SK-N-SH treated with all-trans-retinoic acid at 6 μM for 48 hours (cell line): Measurements from ENCODE around the gene CPNE4.

Experiments
- ATAC-seq: fragments of 200-7000 bp; cut with Tn5 transposase; 3 replicates; pipeline ENCODE4 v1.9.1; 2020; ENCODE audit warnings: mild to moderate bottlenecking, moderate library complexity
- ARNTL ChIP-seq: fragments of 450-650 bp; formaldehyde crosslinking; IDR thresholded peaks from 2 replicates; pipeline ENCODE4 v1.5.0; 2020; ENCODE audit warnings: low read depth, mild to moderate bottlenecking, moderate library complexity, borderline replicate concordance
- BACH2 ChIP-seq: fragments of 250-450 bp; sonication (Bioruptor Pico); IDR thresholded peaks from 2 replicates; pipeline ENCODE4 v1.9.0; 2021; ENCODE audit warnings: mild to moderate bottlenecking, borderline replicate concordance
- CSDC2 ChIP-seq: fragments of 250-450 bp; sonication (Bioruptor Pico); IDR thresholded peaks from 2 replicates; pipeline ENCODE4 v1.5.0; 2020; ENCODE audit warnings: mild to moderate bottlenecking, moderate library complexity
- ESRRG ChIP-seq: fragments of 250-450 bp; sonication (Bioruptor Pico); IDR thresholded peaks from 2 replicates; pipeline ENCODE4 v1.6.1; 2021; ENCODE audit warnings: mild to moderate bottlenecking
- GLIS3 ChIP-seq: fragments of 250-450 bp; sonication (Bioruptor Pico); IDR thresholded peaks from 2 replicates; pipeline ENCODE4 v1.5.0; 2020; ENCODE audit warnings: mild to moderate bottlenecking, moderate library complexity
- ISL1 ChIP-seq: fragments of 250-450 bp; sonication (Bioruptor Pico); IDR thresholded peaks from 2 replicates; pipeline ENCODE4 v2.1.2; 2022; ENCODE audit warnings: mild to moderate bottlenecking, moderate library complexity
- OSR1 ChIP-seq: fragments of 250-450 bp; sonication (Bioruptor Pico); IDR thresholded peaks from 2 replicates; pipeline ENCODE4 v1.8.0; 2022; ENCODE audit warnings: moderate library complexity, mild to moderate bottlenecking, inconsistent platforms
- PPARA ChIP-seq: fragments of 250-450 bp; sonication (Bioruptor Pico); IDR thresholded peaks from 2 replicates; pipeline ENCODE4 v1.5.0; 2020; ENCODE audit warnings: mild to moderate bottlenecking, borderline replicate concordance
- SNAI2 ChIP-seq: fragments of 250-450 bp; sonication (Bioruptor Pico); IDR thresholded peaks from 2 replicates; pipeline ENCODE4 v1.5.0; 2020; ENCODE audit warnings: mild to moderate bottlenecking, moderate library complexity
- TCF4 ChIP-seq: fragments of 250-450 bp; sonication (Bioruptor Pico); IDR thresholded peaks from 2 replicates; pipeline ENCODE4 v1.8.0; 2021; ENCODE audit warnings: mild to moderate bottlenecking, moderate library complexity, borderline replicate concordance
- TOX ChIP-seq: fragments of 250-450 bp; sonication (Bioruptor Pico); IDR thresholded peaks from 2 replicates; pipeline ENCODE4 v1.8.0; 2021; ENCODE audit warnings: mild to moderate bottlenecking, moderate library complexity, borderline replicate concordance
- ZFP3 ChIP-seq: fragments of 250-450 bp; sonication (Bioruptor Pico); IDR thresholded peaks from 2 replicates; pipeline ENCODE4 v1.5.0; 2020; ENCODE audit warnings: mild to moderate bottlenecking, moderate library complexity
- ZFP30 ChIP-seq: fragments of 450-650 bp; formaldehyde crosslinking; IDR thresholded peaks from 2 replicates; pipeline ENCODE4 v1.5.0; 2022; ENCODE audit warnings: mild to moderate bottlenecking, moderate library complexity
- ZNF565 ChIP-seq: fragments of 450-650 bp; formaldehyde crosslinking; conservative IDR thresholded peaks from 2 replicates; pipeline ENCODE4 v1.5.0; 2020; ENCODE audit warnings: low read depth, mild to moderate bottlenecking, moderate library complexity
- ZNF70 ChIP-seq: fragments of 450-650 bp; formaldehyde crosslinking; IDR thresholded peaks from 2 replicates; pipeline ENCODE4 v1.5.0; 2020; ENCODE audit warnings: mild to moderate bottlenecking, moderate library complexity
- ZNF8 ChIP-seq: fragments of 450-650 bp; formaldehyde crosslinking; IDR thresholded peaks from 2 replicates; pipeline ENCODE4 v1.5.0; 2020; ENCODE audit warnings: mild to moderate bottlenecking, moderate library complexity
- TF ChIP-seq, protein P1 (sequence below): fragments of 250-450 bp; sonication (Bioruptor Pico); IDR thresholded peaks from 2 replicates; pipeline ENCODE4 v1.5.1; 2021; ENCODE audit warnings: mild to moderate bottlenecking, moderate library complexity
- TF ChIP-seq, protein P2 (sequence below): fragments of 250-450 bp; sonication (Bioruptor Pico); IDR thresholded peaks from 2 replicates; pipeline ENCODE4 v1.5.1; 2020; ENCODE audit warnings: low read depth, mild to moderate bottlenecking, moderate library complexity
- TF ChIP-seq, protein P3 (sequence below): fragments of 250-450 bp; sonication (Bioruptor Pico); IDR thresholded peaks from 2 replicates; pipeline ENCODE4 v1.8.0; 2021; ENCODE audit warnings: low read depth, mild to moderate bottlenecking, moderate library complexity, borderline replicate concordance
- TF ChIP-seq, protein P4 (sequence below): fragments of 250-450 bp; sonication (Bioruptor Pico); IDR thresholded peaks from 2 replicates; pipeline ENCODE4 v1.5.0; 2020; ENCODE audit warnings: mild to moderate bottlenecking, moderate library complexity

Gene CPNE4

DNA sequence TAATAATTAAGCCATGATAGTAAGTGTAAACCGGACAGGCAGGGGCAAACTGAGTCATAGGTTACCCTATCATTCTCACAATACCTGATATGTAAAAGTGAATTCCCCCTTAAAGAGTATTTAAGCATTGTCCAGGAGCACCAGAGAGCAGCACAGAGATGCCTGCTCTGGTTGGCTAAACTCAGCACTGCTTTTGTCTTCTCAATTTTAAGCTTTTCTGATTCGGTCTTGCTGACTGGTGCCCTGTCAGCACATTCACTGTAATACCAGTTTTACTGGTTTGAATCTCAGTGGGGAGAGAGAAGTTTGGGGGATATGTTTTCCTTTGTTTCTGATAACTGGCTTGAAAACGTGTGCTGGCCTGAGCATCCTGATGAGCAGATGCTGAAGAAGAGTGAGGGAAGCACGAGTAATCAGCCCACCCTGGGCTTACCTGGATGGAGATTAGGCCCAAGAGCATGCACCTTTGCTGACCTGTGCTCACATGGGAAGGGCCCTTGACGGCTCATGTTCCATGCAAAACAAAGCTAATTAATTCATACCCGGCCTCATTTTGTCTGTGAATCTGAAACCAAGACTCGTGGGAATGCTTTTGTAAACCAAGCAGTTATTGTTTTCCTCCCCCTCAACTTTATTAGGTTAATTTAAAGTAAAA, 323.6 kb downstream of the CPNE4 start (continued):
- TF ChIP-seq, protein P1, sequence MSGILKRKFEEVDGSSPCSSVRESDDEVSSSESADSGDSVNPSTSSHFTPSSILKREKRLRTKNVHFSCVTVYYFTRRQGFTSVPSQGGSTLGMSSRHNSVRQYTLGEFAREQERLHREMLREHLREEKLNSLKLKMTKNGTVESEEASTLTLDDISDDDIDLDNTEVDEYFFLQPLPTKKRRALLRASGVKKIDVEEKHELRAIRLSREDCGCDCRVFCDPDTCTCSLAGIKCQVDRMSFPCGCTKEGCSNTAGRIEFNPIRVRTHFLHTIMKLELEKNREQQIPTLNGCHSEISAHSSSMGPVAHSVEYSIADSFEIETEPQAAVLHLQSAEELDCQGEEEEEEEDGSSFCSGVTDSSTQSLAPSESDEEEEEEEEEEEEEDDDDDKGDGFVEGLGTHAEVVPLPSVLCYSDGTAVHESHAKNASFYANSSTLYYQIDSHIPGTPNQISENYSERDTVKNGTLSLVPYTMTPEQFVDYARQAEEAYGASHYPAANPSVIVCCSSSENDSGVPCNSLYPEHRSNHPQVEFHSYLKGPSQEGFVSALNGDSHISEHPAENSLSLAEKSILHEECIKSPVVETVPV (CRISPR knock-in tag): no peak
- TF ChIP-seq, protein P2, sequence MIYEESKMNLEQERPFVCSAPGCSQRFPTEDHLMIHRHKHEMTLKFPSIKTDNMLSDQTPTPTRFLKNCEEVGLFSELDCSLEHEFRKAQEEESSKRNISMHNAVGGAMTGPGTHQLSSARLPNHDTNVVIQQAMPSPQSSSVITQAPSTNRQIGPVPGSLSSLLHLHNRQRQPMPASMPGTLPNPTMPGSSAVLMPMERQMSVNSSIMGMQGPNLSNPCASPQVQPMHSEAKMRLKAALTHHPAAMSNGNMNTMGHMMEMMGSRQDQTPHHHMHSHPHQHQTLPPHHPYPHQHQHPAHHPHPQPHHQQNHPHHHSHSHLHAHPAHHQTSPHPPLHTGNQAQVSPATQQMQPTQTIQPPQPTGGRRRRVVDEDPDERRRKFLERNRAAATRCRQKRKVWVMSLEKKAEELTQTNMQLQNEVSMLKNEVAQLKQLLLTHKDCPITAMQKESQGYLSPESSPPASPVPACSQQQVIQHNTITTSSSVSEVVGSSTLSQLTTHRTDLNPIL: no peak
- TF ChIP-seq ZNF8 (CRISPR knock-in tag) (no peak), SNAI2 (CRISPR knock-in tag) (no peak), OSR1 (no peak)
- TF ChIP-seq, all 23 proteins: peak for 0

DNA sequence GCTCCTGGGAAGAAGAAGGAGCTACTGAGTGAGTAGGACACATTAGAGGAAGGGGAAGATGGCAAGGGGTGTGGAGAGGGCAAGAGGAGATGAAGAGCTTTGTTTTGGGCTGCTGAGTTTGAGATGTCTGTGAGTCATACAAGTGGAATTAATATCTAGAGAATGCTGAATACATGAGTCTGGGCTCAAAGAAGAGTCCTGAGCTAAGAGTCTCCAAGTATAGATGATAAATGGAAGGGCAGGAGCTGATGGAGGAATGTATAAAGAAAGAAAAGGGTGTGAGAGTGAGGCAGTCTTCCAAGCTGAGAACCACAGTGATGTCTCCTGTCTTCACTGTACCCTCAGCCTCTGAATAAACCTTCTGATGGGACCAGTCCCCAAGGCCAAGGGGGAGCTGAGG, 326.6 kb downstream of the CPNE4 start:
- TF ChIP-seq, protein P1 (CRISPR knock-in tag): no peak
- TF ChIP-seq SNAI2 (CRISPR knock-in tag): no peak
- no peak for TF ChIP-seq ZFP30 (CRISPR knock-in tag)
- TF ChIP-seq ZNF565 (CRISPR knock-in tag): no peak
- TF ChIP-seq ZNF70 (CRISPR knock-in tag): no peak
- ATAC-seq: no peak

DNA sequence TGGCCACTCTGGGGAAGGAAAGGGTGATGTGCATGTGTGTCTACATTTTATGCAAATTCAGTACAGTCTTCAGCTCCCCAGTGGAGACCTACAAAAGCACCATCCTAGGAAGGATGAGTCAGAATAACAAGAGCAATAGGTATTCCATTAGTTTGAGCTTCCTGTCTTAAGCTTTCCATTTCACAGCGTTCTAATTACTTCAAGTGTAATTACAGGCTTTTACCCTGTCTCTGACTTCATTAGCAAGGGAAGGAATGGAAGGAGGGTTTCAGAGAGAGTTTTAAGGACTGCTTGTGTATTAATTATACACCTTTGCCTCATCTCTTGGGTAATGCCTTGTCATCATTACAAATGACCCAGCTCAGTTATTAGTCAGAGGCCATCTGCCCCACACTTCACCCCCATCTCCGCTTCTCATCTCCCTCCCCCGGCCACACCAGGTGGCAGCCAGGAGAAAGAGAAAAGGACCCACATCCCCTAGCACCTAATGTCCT, 329.2 kb downstream of the CPNE4 start:
- no peak for ATAC-seq
- no peak for TF ChIP-seq ISL1 (CRISPR knock-in tag)
- TF ChIP-seq, protein P3, sequence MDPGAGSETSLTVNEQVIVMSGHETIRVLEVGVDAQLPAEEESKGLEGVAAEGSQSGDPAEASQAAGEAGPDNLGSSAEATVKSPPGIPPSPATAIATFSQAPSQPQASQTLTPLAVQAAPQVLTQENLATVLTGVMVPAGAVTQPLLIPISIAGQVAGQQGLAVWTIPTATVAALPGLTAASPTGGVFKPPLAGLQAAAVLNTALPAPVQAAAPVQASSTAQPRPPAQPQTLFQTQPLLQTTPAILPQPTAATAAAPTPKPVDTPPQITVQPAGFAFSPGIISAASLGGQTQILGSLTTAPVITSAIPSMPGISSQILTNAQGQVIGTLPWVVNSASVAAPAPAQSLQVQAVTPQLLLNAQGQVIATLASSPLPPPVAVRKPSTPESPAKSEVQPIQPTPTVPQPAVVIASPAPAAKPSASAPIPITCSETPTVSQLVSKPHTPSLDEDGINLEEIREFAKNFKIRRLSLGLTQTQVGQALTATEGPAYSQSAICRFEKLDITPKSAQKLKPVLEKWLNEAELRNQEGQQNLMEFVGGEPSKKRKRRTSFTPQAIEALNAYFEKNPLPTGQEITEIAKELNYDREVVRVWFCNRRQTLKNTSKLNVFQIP (CRISPR knock-in tag): no peak
- TF ChIP-seq ZFP3 (CRISPR knock-in tag): no peak
- TF ChIP-seq ZNF70 (CRISPR knock-in tag): no peak
- no peak for TF ChIP-seq ARNTL
- no peak for TF ChIP-seq ZNF565 (CRISPR knock-in tag)
- no peak for TF ChIP-seq ESRRG (CRISPR knock-in tag)
- no peak for TF ChIP-seq OSR1

DNA sequence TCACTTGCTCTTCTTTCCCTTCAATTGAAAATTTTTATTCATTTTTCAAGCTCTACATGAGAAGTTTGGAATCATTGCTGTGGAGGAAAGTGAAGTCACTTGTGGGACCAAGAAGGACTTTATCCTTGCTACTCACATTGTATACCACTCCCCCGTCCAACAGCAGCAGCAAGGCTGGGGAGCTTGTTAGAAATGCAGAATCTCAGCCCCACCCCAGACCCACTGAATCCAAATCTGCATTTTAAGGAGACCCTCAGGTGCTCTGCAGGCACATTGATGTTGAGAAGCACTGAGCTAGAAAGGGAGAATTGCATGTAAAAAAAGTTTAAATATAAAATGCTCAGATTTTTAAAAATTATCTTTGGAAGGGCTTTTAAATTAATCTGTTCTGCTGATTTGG, 329.7 kb downstream of the CPNE4 start:
- no peak for ATAC-seq
- TF ChIP-seq, protein P1 (CRISPR knock-in tag): no peak
- TF ChIP-seq CSDC2 (CRISPR knock-in tag) (no peak), TCF4 (CRISPR knock-in tag) (no peak), OSR1 (no peak), GLIS3 (no peak), ZNF70 (CRISPR knock-in tag) (no peak), ZNF8 (CRISPR knock-in tag) (no peak), ARNTL (no peak), BACH2 (no peak), SNAI2 (CRISPR knock-in tag) (no peak), ESRRG (CRISPR knock-in tag) (no peak), PPARA (no peak), TOX (CRISPR knock-in tag) (no peak)
- TF ChIP-seq, protein P4, sequence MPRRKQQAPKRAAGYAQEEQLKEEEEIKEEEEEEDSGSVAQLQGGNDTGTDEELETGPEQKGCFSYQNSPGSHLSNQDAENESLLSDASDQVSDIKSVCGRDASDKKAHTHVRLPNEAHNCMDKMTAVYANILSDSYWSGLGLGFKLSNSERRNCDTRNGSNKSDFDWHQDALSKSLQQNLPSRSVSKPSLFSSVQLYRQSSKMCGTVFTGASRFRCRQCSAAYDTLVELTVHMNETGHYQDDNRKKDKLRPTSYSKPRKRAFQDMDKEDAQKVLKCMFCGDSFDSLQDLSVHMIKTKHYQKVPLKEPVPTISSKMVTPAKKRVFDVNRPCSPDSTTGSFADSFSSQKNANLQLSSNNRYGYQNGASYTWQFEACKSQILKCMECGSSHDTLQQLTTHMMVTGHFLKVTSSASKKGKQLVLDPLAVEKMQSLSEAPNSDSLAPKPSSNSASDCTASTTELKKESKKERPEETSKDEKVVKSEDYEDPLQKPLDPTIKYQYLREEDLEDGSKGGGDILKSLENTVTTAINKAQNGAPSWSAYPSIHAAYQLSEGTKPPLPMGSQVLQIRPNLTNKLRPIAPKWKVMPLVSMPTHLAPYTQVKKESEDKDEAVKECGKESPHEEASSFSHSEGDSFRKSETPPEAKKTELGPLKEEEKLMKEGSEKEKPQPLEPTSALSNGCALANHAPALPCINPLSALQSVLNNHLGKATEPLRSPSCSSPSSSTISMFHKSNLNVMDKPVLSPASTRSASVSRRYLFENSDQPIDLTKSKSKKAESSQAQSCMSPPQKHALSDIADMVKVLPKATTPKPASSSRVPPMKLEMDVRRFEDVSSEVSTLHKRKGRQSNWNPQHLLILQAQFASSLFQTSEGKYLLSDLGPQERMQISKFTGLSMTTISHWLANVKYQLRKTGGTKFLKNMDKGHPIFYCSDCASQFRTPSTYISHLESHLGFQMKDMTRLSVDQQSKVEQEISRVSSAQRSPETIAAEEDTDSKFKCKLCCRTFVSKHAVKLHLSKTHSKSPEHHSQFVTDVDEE (CRISPR knock-in tag): no peak
- TF ChIP-seq, protein P3 (CRISPR knock-in tag): no peak
- TF ChIP-seq, protein P2: no peak
